Mucosa of gallbladder (tissue), 1 donor: Measurements from ENCODE around the gene PKD1. TPM values are rescaled to one million over a fixed set of nuclear protein-coding genes. Genes with fewer than 3 reads are reported as not detected.

ENCODE experiments used
- DNase-seq: peaks from one replicate; pipeline ENCODE4 v3.0.0-alpha.2; 2020; ENCODE audit warnings: low spot score
- total RNA-seq: library from RNA; stranded (reverse); gene quantifications from one replicate; pipeline ENCODE4 v1.2.1, GENCODE V29; 2021
- donor health status: DM: no; HTN: no; CAD: no.

PKD1 gene
- total RNA-seq, result 154 TPM

GRCh38 chr16:2135770-2136490 is at the start of gene PKD1:
Gene PKD1, minus strand, starts transcription at chr16:2135898. Its CDS starts 209 bp downstream, at chr16:2135689.
- DNase-seq, result peak; percentile 99

- DNase-seq, result no peak
Measured at GRCh38 chr16:2184962-2185361, 49.3 kb upstream of the PKD1 start.

- DNase-seq, result no peak
Measured at GRCh38 chr16:2184346-2184745, 48.6 kb upstream of the PKD1 start.

- DNase-seq, result no peak
Measured at GRCh38 chr16:2183671-2184070, 48.0 kb upstream of the PKD1 start.

DNA sequence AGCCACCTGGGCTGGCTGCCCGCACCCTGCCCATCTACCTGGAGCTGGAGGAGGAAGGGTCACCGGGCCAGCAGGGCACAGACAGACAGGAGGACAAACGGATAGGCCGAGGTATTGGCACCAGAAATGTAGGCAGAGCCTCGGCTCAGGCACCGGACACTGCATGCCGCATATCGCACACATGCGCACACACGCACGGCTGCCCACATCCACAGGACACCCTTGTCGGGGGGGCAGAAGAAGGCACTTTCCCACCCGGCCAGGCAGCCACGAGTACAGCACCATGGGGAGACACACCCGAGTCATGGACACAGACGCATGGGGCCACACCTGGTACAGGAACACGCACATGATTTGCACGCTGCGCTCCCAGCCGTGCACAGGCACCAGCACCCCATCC is 46.3 kb upstream of the PKD1 start:
- no peak for DNase-seq

- no peak for DNase-seq
Measured at GRCh38 chr16:2180962-2181923, 45.5 kb upstream of the PKD1 start.

- no peak for DNase-seq
Measured at GRCh38 chr16:2180461-2180860, 44.8 kb upstream of the PKD1 start.

DNA sequence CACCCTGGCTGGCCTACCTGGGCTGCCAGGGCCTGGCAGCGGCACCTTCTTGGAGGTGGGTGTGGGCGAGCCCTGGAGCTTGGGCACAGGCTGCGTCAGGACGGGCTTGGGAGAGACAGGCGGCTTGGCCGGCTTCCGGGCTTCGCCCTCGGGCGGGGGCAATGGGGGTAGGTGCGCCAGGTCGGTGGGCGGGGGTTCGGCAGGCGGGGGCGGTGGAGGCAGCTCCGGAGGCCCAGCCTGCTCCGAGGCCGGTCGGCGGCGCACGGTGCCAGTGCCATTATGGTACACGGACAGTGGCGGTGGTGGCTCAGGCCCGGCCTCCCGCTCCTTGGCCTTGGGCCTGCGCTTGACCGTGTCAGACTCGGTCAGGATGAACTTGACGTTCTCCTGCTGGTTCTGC is 43.9 kb upstream of the PKD1 start:
- no peak for DNase-seq

GRCh38 chr16:2179107-2179501 is 43.4 kb upstream of the PKD1 start:
- DNase-seq, result no peak

DNA sequence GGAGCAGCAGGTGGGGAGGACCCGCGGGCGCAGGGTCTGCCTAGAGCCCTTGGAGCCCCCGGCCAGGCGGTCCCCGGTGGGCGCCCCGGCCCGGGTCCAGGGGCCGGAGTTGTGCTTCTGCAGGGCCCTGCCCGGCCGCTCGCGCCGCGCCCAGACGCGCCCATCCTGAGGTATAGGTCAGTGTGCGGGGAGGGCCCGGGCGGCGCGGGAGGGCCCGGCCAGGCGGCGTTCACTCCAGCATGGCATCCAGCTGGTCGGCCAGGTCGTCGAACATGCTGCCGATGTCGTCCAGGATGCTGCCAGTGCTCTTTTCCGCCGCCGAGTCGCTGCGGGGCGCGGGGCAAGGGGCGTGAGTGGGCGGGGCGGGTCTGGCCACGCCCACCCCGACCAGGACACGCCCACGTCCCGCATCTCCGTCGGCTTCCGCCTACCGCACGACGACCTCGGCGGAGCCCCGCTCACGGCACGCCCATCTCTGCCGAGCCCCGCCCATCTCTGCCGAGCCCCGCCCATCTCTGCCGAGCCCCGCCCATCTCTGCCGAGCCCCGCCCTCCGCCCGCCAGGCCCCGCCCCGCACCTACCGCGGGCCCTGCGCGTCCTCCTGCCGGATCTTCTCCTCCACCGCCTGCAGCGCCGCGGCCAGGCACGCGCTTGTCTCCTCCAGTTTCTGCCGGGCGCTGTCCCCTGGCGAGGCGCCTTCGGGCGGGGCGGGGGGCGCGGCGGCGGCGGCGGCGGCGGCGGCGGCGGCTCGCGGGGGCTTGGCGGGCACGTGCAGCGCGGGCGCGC is 42.8 kb upstream of the PKD1 start:
- DNase-seq, result no peak

- DNase-seq, result no peak
Measured at GRCh38 chr16:2177561-2177960, 41.9 kb upstream of the PKD1 start.

DNA sequence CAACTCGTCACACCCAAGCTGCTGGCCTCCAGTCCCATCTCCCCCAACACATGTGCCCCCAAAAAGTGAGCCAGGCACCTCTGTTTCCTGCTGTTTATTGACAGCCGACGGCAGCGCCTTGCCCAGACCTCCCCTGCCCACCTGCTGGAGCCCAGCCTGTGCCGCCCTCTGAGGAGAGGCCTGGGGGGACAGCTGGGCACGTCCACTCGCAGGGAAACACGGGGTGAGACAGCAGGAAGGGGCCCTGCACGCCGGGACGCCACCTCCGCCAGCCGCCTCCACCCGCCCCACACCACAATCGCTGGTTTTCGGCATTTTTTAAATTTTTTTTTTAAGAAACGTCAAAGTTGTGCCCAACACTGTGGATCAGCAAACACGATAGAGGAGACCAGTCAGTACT is 41.4 kb upstream of the PKD1 start:
- no peak for DNase-seq

- no peak for DNase-seq
Measured at GRCh38 chr16:2176047-2176446, 40.3 kb upstream of the PKD1 start.

GRCh38 chr16:2175454-2175853 is 39.8 kb upstream of the PKD1 start:
- DNase-seq, result no peak

- DNase-seq, result no peak
Measured at GRCh38 chr16:2174396-2175131, 38.9 kb upstream of the PKD1 start.

DNA sequence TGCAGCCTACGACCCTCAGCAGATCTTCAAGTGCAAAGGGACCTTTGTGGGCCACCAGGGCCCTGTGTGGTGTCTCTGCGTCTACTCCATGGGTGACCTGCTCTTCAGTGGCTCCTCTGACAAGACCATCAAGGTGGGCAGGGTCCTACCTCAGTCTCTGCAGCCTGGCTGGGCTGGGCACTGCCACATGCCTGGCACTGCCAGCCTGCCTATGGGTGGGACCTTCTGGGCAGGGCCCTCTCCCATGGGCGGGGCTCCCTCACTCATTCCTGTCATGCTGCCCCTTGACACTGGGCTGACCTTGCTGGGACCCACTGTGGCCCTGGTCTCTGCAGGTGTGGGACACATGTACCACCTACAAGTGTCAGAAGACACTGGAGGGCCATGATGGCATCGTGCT is 38.2 kb upstream of the PKD1 start:
- no peak for DNase-seq

DNA sequence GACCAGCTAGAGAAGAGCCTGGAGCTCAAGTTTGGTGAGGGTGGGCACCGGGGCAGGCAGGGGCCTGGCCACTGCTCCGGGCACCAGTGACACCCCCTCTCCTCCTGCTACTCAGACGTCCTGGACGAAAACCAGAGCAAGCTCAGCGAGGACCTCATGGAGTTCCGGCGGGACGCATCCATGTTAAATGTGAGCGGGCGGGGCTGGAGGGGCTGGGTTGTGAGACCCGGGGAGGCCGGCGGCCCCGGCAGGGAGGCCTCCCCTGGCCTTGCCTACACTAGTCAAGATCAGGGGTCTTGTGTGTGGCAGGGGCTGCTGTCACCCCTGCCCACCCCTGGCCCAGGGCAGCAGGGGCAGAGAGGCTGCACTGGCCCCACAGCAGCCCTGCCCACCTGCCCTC is 37.7 kb upstream of the PKD1 start:
- no peak for DNase-seq

DNA sequence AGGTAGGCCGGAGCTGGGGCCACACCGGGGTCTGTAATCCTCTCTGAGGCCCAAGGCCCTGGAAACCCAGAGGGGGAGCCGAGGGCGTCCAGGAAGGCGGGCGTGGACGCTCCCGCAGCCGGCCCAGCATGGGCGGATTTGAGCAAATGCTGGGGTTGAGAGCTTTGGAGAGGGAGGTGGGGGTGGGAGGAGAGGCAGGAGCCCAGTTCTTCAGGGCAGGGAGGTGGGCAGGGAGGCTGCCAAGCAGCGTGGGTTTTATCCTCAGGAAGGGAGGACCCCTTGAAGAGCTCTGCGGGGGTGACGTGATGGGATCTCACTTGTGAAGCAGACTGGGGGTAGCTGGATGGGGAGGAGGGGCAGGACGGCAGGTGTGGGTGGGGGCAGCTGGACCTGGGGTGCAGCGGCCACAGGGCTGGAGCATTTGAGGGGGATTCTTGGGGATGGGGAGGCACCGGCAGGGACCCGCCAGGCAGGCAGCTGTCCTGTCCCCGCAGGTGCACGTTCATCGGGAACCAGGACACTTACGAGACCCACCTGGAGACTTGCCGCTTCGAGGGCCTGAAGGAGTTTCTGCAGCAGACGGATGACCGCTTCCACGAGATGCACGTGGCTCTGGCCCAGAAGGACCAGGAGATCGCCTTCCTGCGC is 37.1 kb upstream of the PKD1 start:
- no peak for DNase-seq

- DNase-seq, result no peak
Measured at GRCh38 chr16:2171601-2172178, 36.0 kb upstream of the PKD1 start.

- DNase-seq, result no peak
Measured at GRCh38 chr16:2170587-2171435, 35.1 kb upstream of the PKD1 start.
